Fibroblast of lung (primary cell): ENCODE measurements around the gene CTSD. TPM values are rescaled to one million over a fixed set of nuclear protein-coding genes. Genes with fewer than 3 reads are reported as not detected.

Experiments used
- DNase-seq, 2 donors: peaks; one replicate each; pipeline versions ENCODE4 v3.0.0 to v3.0.0-alpha.2; 2010; ENCODE audit warnings: low read depth in 2 of 2
- H2AFZ ChIP-seq: 2 replicates; pipeline ENCODE4 v1.5.1; 2012; ENCODE audit warnings: low read length, control low read depth, inconsistent platforms
- H3K27ac ChIP-seq: 2 replicates; pipeline ENCODE4 v1.5.1; 2011; ENCODE audit warnings: low read length, control low read depth; ENCODE audit not compliant: insufficient read depth
- H3K27me3 ChIP-seq: 2 replicates; pipeline ENCODE4 v1.5.1; 2011; ENCODE audit warnings: mild to moderate bottlenecking, low read length; ENCODE audit not compliant: control insufficient read depth, insufficient read depth
- H3K36me3 ChIP-seq: 2 replicates; pipeline ENCODE4 v1.5.1; 2011; ENCODE audit warnings: low read length; ENCODE audit not compliant: control insufficient read depth, insufficient read depth
- H3K4me1 ChIP-seq: 2 replicates; pipeline ENCODE4 v1.5.1; 2011; ENCODE audit warnings: low read length; ENCODE audit not compliant: control insufficient read depth, insufficient read depth; ENCODE audit errors: extremely low read depth
- H3K4me2 ChIP-seq: 2 replicates; pipeline ENCODE4 v1.5.1; 2011; ENCODE audit warnings: low read length, control low read depth; ENCODE audit not compliant: insufficient read depth; ENCODE audit errors: extremely low read depth
- H3K4me3 ChIP-seq, 4 experiments: fragments of 200-600 bp in 1 of 4; sonication (generic) in 1 of 4; replicated peaks in 1 of 4; 2 replicates each; pipeline ENCODE4 v1.5.1; 2011 to 2016; ENCODE audit warnings: low read length in 4 of 4, low read depth in 3 of 4, mild to moderate bottlenecking in 3 of 4, control low read depth in 2 of 4, inconsistent platforms in 1 of 4, mixed read lengths in 1 of 4; ENCODE audit not compliant: insufficient read depth in 1 of 4; ENCODE audit errors: control extremely low read depth in 1 of 4
- H3K79me2 ChIP-seq: 2 replicates; pipeline ENCODE4 v1.5.1; 2012; ENCODE audit warnings: mild to moderate bottlenecking, low read length, inconsistent platforms; ENCODE audit not compliant: control insufficient read depth, insufficient read depth
- H3K9ac ChIP-seq: 2 replicates; pipeline ENCODE4 v1.5.1; 2011; ENCODE audit warnings: mild to moderate bottlenecking, low read length, control low read depth; ENCODE audit not compliant: insufficient read depth
- H3K9me3 ChIP-seq: 2 replicates; pipeline ENCODE4 v1.5.1; 2012; ENCODE audit warnings: low read depth, low read length; ENCODE audit not compliant: control insufficient read depth, insufficient read depth
- H4K20me1 ChIP-seq: 2 replicates; pipeline ENCODE4 v1.5.1; 2011; ENCODE audit warnings: low read length; ENCODE audit not compliant: control insufficient read depth, insufficient read depth; ENCODE audit errors: extremely low read depth
- CTCF ChIP-seq, 2 donors: IDR thresholded peaks in 1 of 2; conservative IDR thresholded peaks in 1 of 2; 1 replicate in 1 of 2; 2 replicates in 1 of 2; pipeline ENCODE4 v1.5.1; 2011 to 2012; ENCODE audit warnings: low read length in 2 of 2, control low read depth in 1 of 2, inconsistent platforms in 1 of 2, low read depth in 1 of 2, mild to moderate bottlenecking in 1 of 2
- EZH2 ChIP-seq: IDR thresholded peaks from 2 replicates; pipeline ENCODE4 v1.5.1; 2012; ENCODE audit warnings: low read length, control low read depth, mild to moderate bottlenecking; ENCODE audit errors: missing control alignments
- polyA plus RNA-seq, 2 donors: library from polyadenylated mRNA; depleted of rRNA in 1 of 2; stranded (reverse) in 1 of 2; unstranded in 1 of 2; fragments of >200 nt; gene quantifications; 2 replicates each; pipeline ENCODE4 v1.2.1, GENCODE V29; 2011 to 2012; ENCODE audit warnings: missing spikeins in 1 of 2
- total RNA-seq: library from RNA; depleted of rRNA; stranded (reverse); fragments of >200 nt; gene quantifications from 2 replicates; pipeline ENCODE4 v1.2.1, GENCODE V29; 2014

The CTSD gene
- total and polyA plus RNA-seq, 2 donors (not counting 1 experiment from before 2014, with no cell fraction given), result 135 to 253 TPM

- H3K4me2 ChIP-seq, result no peak overlapping the region
- H3K79me2 ChIP-seq, result peaks cover 12% of the 10 kb centered on the region
- no peak overlapping the region for H2AFZ ChIP-seq
- no peaks in the 10 kb centered on the region for H3K9me3 ChIP-seq
- H3K27me3 ChIP-seq, result no peaks in the 10 kb centered on the region
- H3K4me1 ChIP-seq, result peaks cover 29% of the 10 kb centered on the region
- TF ChIP-seq EZH2, result no peak
- TF ChIP-seq CTCF (conservative IDR thresholded peaks at IDR 0.05 in 1 of 2, IDR thresholded peaks at IDR 0.05 in 1 of 2; ENCODE audit: low read depth in 1 of 2, low read length in 2 of 2), result no peak
- H3K9ac ChIP-seq, result no peak overlapping the region
- H4K20me1 ChIP-seq, result no peaks in the 10 kb centered on the region
- H3K36me3 ChIP-seq, result peaks cover 14% of the 10 kb centered on the region
- H3K4me3 ChIP-seq, result no peak overlapping the region
- DNase-seq, result no peak
- peak overlapping the region; percentile 85 for H3K27ac ChIP-seq
These were observed 2.4 kb downstream of the CTSD start for GRCh38 chr11:1761110-1761856.

- H3K79me2 ChIP-seq, result peaks cover 12% of the 10 kb centered on the region
- H3K27ac ChIP-seq, result peak overlapping the region; percentile 85
- H3K4me3 ChIP-seq, result no peak overlapping the region
These were observed 3.2 kb downstream of the CTSD start for GRCh38 chr11:1760351-1761109.

More at GRCh38 chr11:1760351-1761109, 3.2 kb downstream of the CTSD start:
- no peaks in the 10 kb centered on the region for H3K9me3 ChIP-seq
- H3K4me2 ChIP-seq, result no peak overlapping the region
- no peaks in the 10 kb centered on the region for H3K27me3 ChIP-seq
- DNase-seq, result peak; percentile 54 to 62
- no peak overlapping the region for H2AFZ ChIP-seq
- TF ChIP-seq EZH2 (no peak), CTCF (conservative IDR thresholded peaks at IDR 0.05 in 1 of 2, IDR thresholded peaks at IDR 0.05 in 1 of 2; ENCODE audit: low read depth in 1 of 2, low read length in 2 of 2) (no peak)
- peak overlapping the region; percentile 50 for H3K9ac ChIP-seq
- no peaks in the 10 kb centered on the region for H4K20me1 ChIP-seq
- H3K36me3 ChIP-seq, result peaks cover 16% of the 10 kb centered on the region
- H3K4me1 ChIP-seq, result peaks cover 29% of the 10 kb centered on the region
